HG02870 (cell line): ENCODE data around the gene MYL4.
"Not testable (repeated sequence)": the region's sequence is repeated elsewhere in the genome, so short reads cannot be mapped to it uniquely, and the experiment has no call there.

Experiments
- ATAC-seq: cut with Tn5 transposase; IDR thresholded peaks from one replicate; pipeline ENCODE4 v1.9.1; 2021; ENCODE audit warnings: mild to moderate bottlenecking, moderate library complexity; ENCODE audit not compliant: unreplicated experiment

The MYL4 gene

DNA sequence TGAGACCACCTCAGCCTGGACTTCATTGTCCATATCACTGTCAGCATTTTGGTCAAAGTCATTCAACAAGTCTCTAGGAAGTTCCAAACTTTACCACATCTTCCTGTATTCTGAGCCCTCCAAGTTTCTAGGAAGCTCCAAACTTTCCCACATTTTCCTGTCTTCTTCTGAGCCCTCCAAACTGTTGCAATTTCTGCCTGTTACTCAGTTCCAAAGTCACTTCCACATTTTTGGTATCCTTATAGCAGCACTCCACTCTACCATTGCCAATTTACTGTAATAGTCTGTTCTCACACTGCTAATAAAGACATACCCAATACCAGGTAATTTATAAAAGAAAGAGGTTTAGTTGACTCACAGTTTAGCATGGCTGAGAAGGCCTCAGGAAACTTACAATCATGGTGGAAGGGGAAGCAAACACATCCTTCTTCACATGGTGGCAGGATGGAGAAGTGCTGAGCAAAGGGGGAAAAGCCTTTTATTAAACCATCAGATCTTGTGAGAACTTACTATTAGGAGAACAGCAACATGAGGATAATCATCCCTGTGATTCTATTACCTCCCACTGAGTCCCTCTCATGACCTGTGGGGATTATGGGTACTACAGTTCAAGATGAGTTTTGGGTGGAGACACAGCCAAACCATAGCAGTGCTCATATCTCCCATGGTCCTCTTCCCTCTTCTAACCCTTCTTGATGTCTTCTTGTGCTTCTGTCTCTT is 60.6 kb downstream of the MYL4 start:
- not testable (repeated sequence) for ATAC-seq

- no peak for ATAC-seq
Measured at GRCh38 chr17:47270946-47271705, 62.0 kb downstream of the MYL4 start.

GRCh38 chr17:47272491-47272890 is 63.3 kb downstream of the MYL4 start:
- no peak for ATAC-seq

- ATAC-seq: no peak
Measured at GRCh38 chr17:47273245-47273644, 64.1 kb downstream of the MYL4 start.
